PC-3 (cell line): ENCODE data around the gene GLIPR2. TPM values are rescaled to one million over a fixed set of nuclear protein-coding genes. Genes with fewer than 3 reads are reported as not detected.
A peak's percentile ranks its signal among the peaks of the same experiment; 100 is the strongest.
"Not testable (repeated sequence)": the region's sequence is repeated elsewhere in the genome, so short reads cannot be mapped to it uniquely, and the experiment has no call there.

ENCODE experiments used
- ATAC-seq: fragments of 200-7000 bp; cut with Tn5 transposase; 2 replicates; pipeline ENCODE4 v1.9.1; 2020; ENCODE audit warnings: mild to moderate bottlenecking, moderate library complexity
- BruUV-seq: library from RNA; stranded (reverse); fragments of 400-500 nt; replicated peaks from 2 replicates; lab custom pipeline; 2021; lab: Mats Ljungman, UMichigan
- CTCF ChIA-PET: fragments of 300-600 bp; sonication (Branson Sonifier 250); formaldehyde crosslinking; loops from one replicate; lab custom pipeline; 2022; ENCODE audit warnings: antibody characterized with exemption; lab: Charles Lee
- POLR2A ChIA-PET: fragments of 300-600 bp; sonication (Branson Sonifier 250); formaldehyde crosslinking; loops from one replicate; lab custom pipeline; 2022; ENCODE audit warnings: antibody characterized with exemption; ENCODE audit not compliant: unreplicated experiment; lab: Charles Lee
- DNase-seq: peaks from one replicate; pipeline ENCODE4 v3.0.0-alpha.2; 2015
- H2AFZ ChIP-seq: fragments of 300-600 bp; sonication (generic); 2 replicates; pipeline ENCODE4 v1.6.0; 2016; ENCODE audit warnings: antibody characterized with exemption, low read length
- H3F3A ChIP-seq: fragments of 300-600 bp; sonication (generic); one replicate; pipeline ENCODE4 v1.6.0; 2017; ENCODE audit warnings: antibody characterized with exemption, low read length, control low read depth, mild to moderate bottlenecking; ENCODE audit not compliant: unreplicated experiment
- H3K27ac ChIP-seq: fragments of 300-600 bp; sonication (generic); 2 replicates; pipeline ENCODE4 v1.5.1; 2016; ENCODE audit warnings: mild to moderate bottlenecking, low read length
- H3K27me3 ChIP-seq: fragments of 300-600 bp; sonication (generic); 2 replicates; pipeline ENCODE4 v1.6.1; 2016; ENCODE audit warnings: low read length, mixed read lengths
- H3K36me3 ChIP-seq: fragments of 300-600 bp; sonication (generic); 2 replicates; pipeline ENCODE4 v1.6.1; 2016; ENCODE audit warnings: low read depth, mixed run types, low read length, mixed read lengths
- H3K4me1 ChIP-seq: fragments of 300-600 bp; sonication (generic); 2 replicates; pipeline ENCODE4 v1.5.1; 2016; ENCODE audit warnings: low read length; ENCODE audit not compliant: insufficient read depth
- H3K4me2 ChIP-seq: fragments of 300-600 bp; sonication (generic); 2 replicates; pipeline ENCODE4 v1.6.0; 2016; ENCODE audit warnings: low read length
- H3K4me3 ChIP-seq: fragments of 300-600 bp; sonication (generic); 2 replicates; pipeline ENCODE4 v1.5.1; 2016; ENCODE audit warnings: mild to moderate bottlenecking, low read length, mixed read lengths
- H3K79me2 ChIP-seq: fragments of 300-600 bp; sonication (generic); 2 replicates; pipeline ENCODE4 v1.6.1; 2017; ENCODE audit warnings: low read length, mixed read lengths
- H3K9ac ChIP-seq: fragments of 300-600 bp; sonication (generic); 2 replicates; pipeline ENCODE4 v1.6.0; 2016; ENCODE audit warnings: mild to moderate bottlenecking, low read length
- H3K9me2 ChIP-seq: fragments of 300-600 bp; sonication (generic); replicated peaks from 2 replicates; pipeline ENCODE4 v1.6.1; 2016; ENCODE audit warnings: mixed run types, low read length, mixed read lengths
- H3K9me3 ChIP-seq: fragments of 300-600 bp; sonication (generic); 2 replicates; pipeline ENCODE4 v1.6.1; 2016; ENCODE audit warnings: low read length, mixed read lengths
- H4K20me1 ChIP-seq: fragments of 300-600 bp; sonication (generic); 2 replicates; pipeline ENCODE4 v1.6.1; 2016; ENCODE audit warnings: low read length, mixed read lengths
- EZH2 ChIP-seq: fragments of 300-600 bp; sonication (generic); IDR thresholded peaks from one replicate; pipeline ENCODE4 v1.6.1; 2017; ENCODE audit warnings: antibody characterized with exemption, mild to moderate bottlenecking, low read length; ENCODE audit not compliant: unreplicated experiment
- EZH2phosphoT487 ChIP-seq: fragments of 300-600 bp; sonication (generic); IDR thresholded peaks from 2 replicates; pipeline ENCODE4 v1.6.1; 2018; ENCODE audit warnings: mild to moderate bottlenecking, antibody characterized with exemption, low read length, borderline replicate concordance
- intact Hi-C: fragments of 100-400 bp; cut with micrococcal nuclease; formaldehyde crosslinking; loops from 2 replicates; pipeline ENCODE4 v1.9.0; 2023
- total RNA-seq: library from RNA; depleted of rRNA; stranded (reverse); fragments of >200 nt; gene quantifications from 2 replicates; pipeline ENCODE4 v1.2.3, GENCODE V29; 2014
- TF ChIP-seq, protein P1 (sequence below): fragments of 300-600 bp; sonication (generic); conservative IDR thresholded peaks from 2 replicates; pipeline ENCODE4 v1.5.1; 2017; ENCODE audit warnings: antibody characterized with exemption, low read depth, mild to moderate bottlenecking, low read length

GLIPR2 gene
- total RNA-seq, 1 experiment from 2014 or later, result 6.7 TPM

DNA sequence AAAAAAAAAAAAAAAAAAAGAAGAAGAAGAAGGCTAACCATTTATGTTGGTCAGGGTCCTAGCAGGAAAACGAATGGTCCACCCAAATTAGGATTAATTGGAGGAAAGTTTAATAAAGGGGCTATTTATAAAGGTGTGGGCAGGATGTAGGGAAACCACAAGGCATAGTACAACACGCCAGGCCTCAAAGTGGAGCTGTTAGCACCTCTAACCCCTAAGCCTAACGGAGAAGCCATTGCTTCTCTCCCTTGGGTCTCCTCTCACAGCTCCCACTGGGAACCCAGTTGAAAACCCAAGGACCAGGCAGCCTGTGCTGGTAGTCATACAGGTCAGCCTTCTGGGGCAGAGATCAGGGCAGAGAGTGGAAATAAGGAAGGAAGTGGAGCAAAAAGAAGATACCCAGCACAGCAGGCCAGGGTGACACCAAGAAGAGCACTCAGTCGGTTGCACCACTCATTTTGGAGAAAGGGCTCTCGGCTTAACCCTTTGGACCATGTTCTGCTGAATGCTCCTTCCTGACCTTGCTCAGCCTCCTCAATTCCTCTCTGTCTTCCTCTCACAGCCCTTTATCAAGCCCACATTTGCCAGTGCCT is 8.8 kb upstream of the GLIPR2 start:
- no peak for TF ChIP-seq EZH2phosphoT487
- no peak for TF ChIP-seq EZH2
- TF ChIP-seq, protein P1, sequence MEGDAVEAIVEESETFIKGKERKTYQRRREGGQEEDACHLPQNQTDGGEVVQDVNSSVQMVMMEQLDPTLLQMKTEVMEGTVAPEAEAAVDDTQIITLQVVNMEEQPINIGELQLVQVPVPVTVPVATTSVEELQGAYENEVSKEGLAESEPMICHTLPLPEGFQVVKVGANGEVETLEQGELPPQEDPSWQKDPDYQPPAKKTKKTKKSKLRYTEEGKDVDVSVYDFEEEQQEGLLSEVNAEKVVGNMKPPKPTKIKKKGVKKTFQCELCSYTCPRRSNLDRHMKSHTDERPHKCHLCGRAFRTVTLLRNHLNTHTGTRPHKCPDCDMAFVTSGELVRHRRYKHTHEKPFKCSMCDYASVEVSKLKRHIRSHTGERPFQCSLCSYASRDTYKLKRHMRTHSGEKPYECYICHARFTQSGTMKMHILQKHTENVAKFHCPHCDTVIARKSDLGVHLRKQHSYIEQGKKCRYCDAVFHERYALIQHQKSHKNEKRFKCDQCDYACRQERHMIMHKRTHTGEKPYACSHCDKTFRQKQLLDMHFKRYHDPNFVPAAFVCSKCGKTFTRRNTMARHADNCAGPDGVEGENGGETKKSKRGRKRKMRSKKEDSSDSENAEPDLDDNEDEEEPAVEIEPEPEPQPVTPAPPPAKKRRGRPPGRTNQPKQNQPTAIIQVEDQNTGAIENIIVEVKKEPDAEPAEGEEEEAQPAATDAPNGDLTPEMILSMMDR, result no peak
- H3K4me3 ChIP-seq, result no peak overlapping the region
- H3K36me3 ChIP-seq, result no peaks in the 10 kb centered on the region
- ATAC-seq (no peak), DNase-seq (no peak)
- H3K79me2 ChIP-seq, result no peaks in the 10 kb centered on the region
- no peak overlapping the region for H3K27ac ChIP-seq
- no peak overlapping the region for H3K9ac ChIP-seq
- ChIA-PET CTCF (no interaction called here), POLR2A (no interaction called here)
- no peaks in the 10 kb centered on the region for H4K20me1 ChIP-seq
- H3K9me2 ChIP-seq, result no peaks in the 10 kb centered on the region
- no peaks in the 10 kb centered on the region for H3F3A ChIP-seq
- H3K9me3 ChIP-seq, result no peaks in the 10 kb centered on the region
- no peak overlapping the region for H2AFZ ChIP-seq
- intact Hi-C loops, result no loop called here
- no peak overlapping the region for H3K4me2 ChIP-seq
- peaks cover 14% of the 10 kb centered on the region for H3K4me1 ChIP-seq
- H3K27me3 ChIP-seq, result no peaks in the 10 kb centered on the region
- no TSS peak for BruUV-seq

GRCh38 chr9:36128349-36128748 is 8.2 kb upstream of the GLIPR2 start:
- Histone ChIP-seq H3K27me3 (no peaks in the 10 kb centered on the region), H3K27ac (no peak overlapping the region), H3K4me1 (peaks cover 14% of the 10 kb centered on the region), H3K36me3 (no peaks in the 10 kb centered on the region), H4K20me1 (no peaks in the 10 kb centered on the region), H3K9ac (no peak overlapping the region), H3K9me2 (no peaks in the 10 kb centered on the region), H3K4me2 (no peak overlapping the region), H2AFZ (no peak overlapping the region), H3F3A (no peaks in the 10 kb centered on the region), H3K79me2 (no peaks in the 10 kb centered on the region), H3K4me3 (no peak overlapping the region), H3K9me3 (no peaks in the 10 kb centered on the region)
- DNase-seq, result no peak
- POLR2A ChIA-PET, result no interaction called here
- TF ChIP-seq EZH2phosphoT487, result no peak
- no peak for TF ChIP-seq EZH2
- TF ChIP-seq, protein P1, result no peak
- CTCF ChIA-PET, result no interaction called here
- BruUV-seq, result no TSS peak
- ATAC-seq, result no peak
- intact Hi-C loops, result no loop called here

DNA sequence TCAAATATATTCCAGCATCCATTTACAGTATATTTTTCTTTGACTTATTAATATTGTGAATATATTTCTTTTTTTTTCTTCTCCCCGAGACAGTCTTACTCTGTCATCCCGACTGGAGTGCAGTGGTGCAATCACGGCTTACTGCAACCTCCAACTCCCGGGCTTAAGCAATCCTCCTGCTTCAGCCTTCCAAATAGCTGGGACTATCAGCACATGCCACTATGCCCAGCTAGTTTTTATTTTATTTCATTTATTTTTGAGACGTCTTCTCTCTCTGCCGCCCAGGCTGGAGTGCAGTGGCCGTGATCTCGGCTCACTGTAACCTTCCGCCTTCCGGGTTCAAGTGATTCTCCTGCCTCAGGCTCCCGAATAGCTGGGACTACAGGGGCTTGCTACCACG is 7.4 kb upstream of the GLIPR2 start:
- CTCF ChIA-PET, result no interaction called here

GRCh38 chr9:36131666-36132065 is 4.9 kb upstream of the GLIPR2 start:
- CTCF ChIA-PET, H3K9me2 ChIP-seq, ATAC-seq, intact Hi-C loops, H3K9me3 ChIP-seq, H3K36me3 ChIP-seq, H3K9ac ChIP-seq, POLR2A ChIA-PET, H3F3A ChIP-seq, H2AFZ ChIP-seq, H3K27me3 ChIP-seq, DNase-seq, H4K20me1 ChIP-seq, BruUV-seq, H3K79me2 ChIP-seq: not testable (repeated sequence)
- Histone ChIP-seq H3K27ac (peak overlapping the region; percentile 31), H3K4me2 (peak overlapping the region; percentile 21; the same call in 1 of the 2 replicates), H3K4me3 (0 out of 2 replicates have a peak overlapping the region, but pooled peaks have one; percentile 2), H3K4me1 (peaks cover 19% of the 10 kb centered on the region)

More for the DNA sequence above, 7.4 kb upstream of the GLIPR2 start:
- Histone ChIP-seq H3K79me2 (no peaks in the 10 kb centered on the region), H3K36me3 (no peaks in the 10 kb centered on the region), H3K4me3 (no peak overlapping the region), H3F3A (no peaks in the 10 kb centered on the region), H2AFZ (no peak overlapping the region), H3K27me3 (no peaks in the 10 kb centered on the region), H4K20me1 (no peaks in the 10 kb centered on the region), H3K4me1 (peaks cover 14% of the 10 kb centered on the region), H3K9me2 (no peaks in the 10 kb centered on the region), H3K4me2 (no peak overlapping the region), H3K9me3 (no peaks in the 10 kb centered on the region), H3K27ac (no peak overlapping the region), H3K9ac (no peak overlapping the region)
- DNase-seq (no peak), ATAC-seq (no peak)
- POLR2A ChIA-PET, result no interaction called here
- intact Hi-C loops, result no loop called here
- TF ChIP-seq EZH2phosphoT487 (no peak), EZH2 (no peak)
- TF ChIP-seq, protein P1, result no peak
- BruUV-seq, result no TSS peak
